ENCODE measurements around the gene MORN3. TPM values are rescaled to one million over a fixed set of nuclear protein-coding genes. Genes with fewer than 3 reads are reported as not detected.
"Not testable (repeated sequence)": the region's sequence is repeated elsewhere in the genome, so short reads cannot be mapped to it uniquely, and the experiment has no call there.

MORN3 gene
- polyA plus RNA-seq, 1 donor from 2014 or later = 3.4 TPM

GRCh38 chr12:121637231-121637914 lies 32.1 kb downstream of the MORN3 start:
- H2AFZ ChIP-seq (ENCODE audit: low read depth, low read length) = no peak overlapping the region
- no peak overlapping the region for H3K4me2 ChIP-seq (ENCODE audit: low read length)
- H3K79me2 ChIP-seq (replicated peaks; ENCODE audit: insufficient read depth, low read length) = no peaks in the 10 kb centered on the region
- H3K9me3 ChIP-seq (ENCODE audit: low read length) = no peaks in the 10 kb centered on the region
- no peaks in the 10 kb centered on the region for H3F3A ChIP-seq (ENCODE audit: insufficient read depth, low read length, poor library complexity, severe bottlenecking)
- no peaks in the 10 kb centered on the region for H3K9me2 ChIP-seq (ENCODE audit: insufficient read depth, low read length)
- H3K27ac ChIP-seq (ENCODE audit: low read length) = no peak overlapping the region
- no peaks in the 10 kb centered on the region for H3K36me3 ChIP-seq (ENCODE audit: insufficient read depth, low read length)
- no peak for TF ChIP-seq MXI1 (conservative IDR thresholded peaks at IDR 0.05; ENCODE audit: poor library complexity, severe bottlenecking)
- TF ChIP-seq REST (IDR thresholded peaks at IDR 0.05; ENCODE audit: borderline replicate concordance) = no peak
- no peak for TF ChIP-seq TAF1 (IDR thresholded peaks at IDR 0.05; ENCODE audit: low read depth)
- TF ChIP-seq EP300 (conservative IDR thresholded peaks at IDR 0.05; ENCODE audit: poor library complexity, severe bottlenecking) = no peak
- no peak for TF ChIP-seq EZH2 (IDR thresholded peaks at IDR 0.05; ENCODE audit: borderline replicate concordance, insufficient read depth, low read length, poor library complexity, severe bottlenecking)
- TF ChIP-seq, protein P1, sequence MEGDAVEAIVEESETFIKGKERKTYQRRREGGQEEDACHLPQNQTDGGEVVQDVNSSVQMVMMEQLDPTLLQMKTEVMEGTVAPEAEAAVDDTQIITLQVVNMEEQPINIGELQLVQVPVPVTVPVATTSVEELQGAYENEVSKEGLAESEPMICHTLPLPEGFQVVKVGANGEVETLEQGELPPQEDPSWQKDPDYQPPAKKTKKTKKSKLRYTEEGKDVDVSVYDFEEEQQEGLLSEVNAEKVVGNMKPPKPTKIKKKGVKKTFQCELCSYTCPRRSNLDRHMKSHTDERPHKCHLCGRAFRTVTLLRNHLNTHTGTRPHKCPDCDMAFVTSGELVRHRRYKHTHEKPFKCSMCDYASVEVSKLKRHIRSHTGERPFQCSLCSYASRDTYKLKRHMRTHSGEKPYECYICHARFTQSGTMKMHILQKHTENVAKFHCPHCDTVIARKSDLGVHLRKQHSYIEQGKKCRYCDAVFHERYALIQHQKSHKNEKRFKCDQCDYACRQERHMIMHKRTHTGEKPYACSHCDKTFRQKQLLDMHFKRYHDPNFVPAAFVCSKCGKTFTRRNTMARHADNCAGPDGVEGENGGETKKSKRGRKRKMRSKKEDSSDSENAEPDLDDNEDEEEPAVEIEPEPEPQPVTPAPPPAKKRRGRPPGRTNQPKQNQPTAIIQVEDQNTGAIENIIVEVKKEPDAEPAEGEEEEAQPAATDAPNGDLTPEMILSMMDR (IDR thresholded peaks at IDR 0.05; ENCODE audit: poor library complexity, severe bottlenecking) = no peak
- no peak for TF ChIP-seq RAD21 (conservative IDR thresholded peaks at IDR 0.05)
- TF ChIP-seq POLR2AphosphoS5 (IDR thresholded peaks at IDR 0.05) = no peak
- TF ChIP-seq SMC3 (conservative IDR thresholded peaks at IDR 0.05; ENCODE audit: poor library complexity) = no peak
- H3K27me3 ChIP-seq (ENCODE audit: insufficient read depth, low read depth, low read length) = no peaks in the 10 kb centered on the region
- H3K4me3 ChIP-seq (ENCODE audit: low read length) = no peak overlapping the region
- no peak overlapping the region for H3K9ac ChIP-seq (ENCODE audit: low read length)
- H4K20me1 ChIP-seq (ENCODE audit: insufficient read depth) = no peaks in the 10 kb centered on the region

DNA sequence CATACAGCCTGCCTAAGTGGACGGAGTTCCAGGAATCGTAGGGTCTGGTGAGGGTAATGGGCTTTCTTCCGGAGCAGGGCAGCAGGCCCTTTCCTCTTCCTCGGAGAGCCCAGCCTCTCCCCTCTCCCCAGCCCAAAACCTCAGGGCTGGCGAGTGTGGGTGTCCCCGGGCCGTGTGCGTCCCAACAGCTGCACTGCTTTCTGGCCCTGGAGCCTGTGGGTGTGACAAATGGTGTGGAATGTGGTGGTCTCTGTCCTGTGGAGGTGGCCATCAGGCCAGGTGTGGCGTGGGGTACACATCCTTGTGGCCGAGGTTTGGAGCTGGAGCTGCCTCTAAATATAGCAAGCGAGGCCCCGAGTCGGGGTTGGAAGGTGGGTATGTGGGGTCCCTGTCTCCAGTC lies 34.6 kb downstream of the MORN3 start:
- Histone ChIP-seq H3K4me3 (ENCODE audit: low read length) (no peak overlapping the region), H2AFZ (ENCODE audit: low read depth, low read length) (no peak overlapping the region), H3K9me3 (ENCODE audit: low read length) (no peaks in the 10 kb centered on the region), H3K9me2 (ENCODE audit: insufficient read depth, low read length) (no peaks in the 10 kb centered on the region), H3K9ac (ENCODE audit: low read length) (no peak overlapping the region), H3K27me3 (ENCODE audit: insufficient read depth, low read depth, low read length) (no peaks in the 10 kb centered on the region), H3K79me2 (replicated peaks; ENCODE audit: insufficient read depth, low read length) (no peaks in the 10 kb centered on the region), H4K20me1 (ENCODE audit: insufficient read depth) (no peaks in the 10 kb centered on the region), H3F3A (ENCODE audit: insufficient read depth, low read length, poor library complexity, severe bottlenecking) (no peaks in the 10 kb centered on the region), H3K27ac (ENCODE audit: low read length) (no peak overlapping the region), H3K36me3 (ENCODE audit: insufficient read depth, low read length) (no peaks in the 10 kb centered on the region), H3K4me2 (ENCODE audit: low read length) (no peak overlapping the region)
- TF ChIP-seq TAF1 (IDR thresholded peaks at IDR 0.05; ENCODE audit: low read depth) (no peak), RAD21 (conservative IDR thresholded peaks at IDR 0.05) (no peak), EP300 (conservative IDR thresholded peaks at IDR 0.05; ENCODE audit: poor library complexity, severe bottlenecking) (no peak), POLR2AphosphoS5 (IDR thresholded peaks at IDR 0.05) (no peak), MXI1 (conservative IDR thresholded peaks at IDR 0.05; ENCODE audit: poor library complexity, severe bottlenecking) (no peak), EZH2 (IDR thresholded peaks at IDR 0.05; ENCODE audit: borderline replicate concordance, insufficient read depth, low read length, poor library complexity, severe bottlenecking) (no peak), REST (IDR thresholded peaks at IDR 0.05; ENCODE audit: borderline replicate concordance) (no peak), SMC3 (conservative IDR thresholded peaks at IDR 0.05; ENCODE audit: poor library complexity) (no peak)
- TF ChIP-seq, protein P1 (IDR thresholded peaks at IDR 0.05; ENCODE audit: poor library complexity, severe bottlenecking) = no peak

- H2AFZ ChIP-seq (ENCODE audit: low read depth, low read length); H3K9me2 ChIP-seq (ENCODE audit: insufficient read depth, low read length); H3K27me3 ChIP-seq (ENCODE audit: insufficient read depth, low read depth, low read length); H3K9ac ChIP-seq (ENCODE audit: low read length); H3F3A ChIP-seq (ENCODE audit: insufficient read depth, low read length, poor library complexity, severe bottlenecking); H3K4me3 ChIP-seq (ENCODE audit: low read length); H3K9me3 ChIP-seq (ENCODE audit: low read length); H4K20me1 ChIP-seq (ENCODE audit: insufficient read depth); H3K36me3 ChIP-seq (ENCODE audit: insufficient read depth, low read length); H3K79me2 ChIP-seq (replicated peaks; ENCODE audit: insufficient read depth, low read length); H3K27ac ChIP-seq (ENCODE audit: low read length); H3K4me2 ChIP-seq (ENCODE audit: low read length): not testable (repeated sequence)
These were observed 35.6 kb downstream of the MORN3 start for GRCh38 chr12:121633833-121634196.
